ENCODE data around the gene MPP1.

The MPP1 gene

GRCh38 chrX:154730253-154730891, 74.9 kb downstream of the MPP1 start:
- DNase-seq = peak; percentile 13

- DNase-seq = no peak
These were observed 75.8 kb downstream of the MPP1 start for GRCh38 chrX:154729439-154729838.

Measured in DMS79 treated with DMSO at 0.1 percent for 48 hours (cell line).